Measurements from ENCODE around the gene GPR37L1.

GPR37L1 gene

GRCh38 chr1:202130816-202131522, 8.3 kb downstream of the GPR37L1 start:
- Histone ChIP-seq H3K27ac (ENCODE audit: low read depth, low read length) (no peak overlapping the region), H3F3A (ENCODE audit: control insufficient read depth, insufficient read depth) (peaks cover 2% of the 10 kb centered on the region; the same call in 1 of the 2 replicates), H3K9me2 (replicated peaks; ENCODE audit: control insufficient read depth, low read length) (no peaks in the 10 kb centered on the region), H3K9me3 (ENCODE audit: control insufficient read depth, insufficient read depth, low read length) (no peaks in the 10 kb centered on the region), H3K4me3 (ENCODE audit: low read length) (no peak overlapping the region), H3K4me2 (ENCODE audit: low read length) (no peak overlapping the region), H3K36me3 (ENCODE audit: control insufficient read depth, low read length) (peaks cover 24% of the 10 kb centered on the region), H4K20me1 (ENCODE audit: control insufficient read depth, insufficient read depth, low read depth, low read length) (no peaks in the 10 kb centered on the region), H3K4me1 (ENCODE audit: control insufficient read depth, low read length) (no peaks in the 10 kb centered on the region), H3K27me3 (ENCODE audit: control insufficient read depth, low read length) (0 out of 2 replicates have a peak, but pooled peaks cover 3% of the 10 kb centered on the region), H3K79me2 (ENCODE audit: control insufficient read depth, low read length) (no peaks in the 10 kb centered on the region)
- TF ChIP-seq EZH2phosphoT487 (IDR thresholded peaks at IDR 0.05; ENCODE audit: borderline replicate concordance, low read length) (no peak), CTCF (IDR thresholded peaks at IDR 0.05; ENCODE audit: low read depth, low read length, poor library complexity, severe bottlenecking) (no peak)

- peaks cover 24% of the 10 kb centered on the region for H3K36me3 ChIP-seq (ENCODE audit: control insufficient read depth, low read length)
These were observed 9.5 kb downstream of the GPR37L1 start for GRCh38 chr1:202131956-202132821.

GRCh38 chr1:202133001-202133400, 10.3 kb downstream of the GPR37L1 start:
- H3K27ac ChIP-seq (ENCODE audit: low read depth, low read length): no peak overlapping the region
- no peak for TF ChIP-seq EZH2phosphoT487 (IDR thresholded peaks at IDR 0.05; ENCODE audit: borderline replicate concordance, low read length)
- TF ChIP-seq CTCF (IDR thresholded peaks at IDR 0.05; ENCODE audit: low read depth, low read length, poor library complexity, severe bottlenecking): no peak
- H3K4me3 ChIP-seq (ENCODE audit: low read length): no peak overlapping the region
- no peaks in the 10 kb centered on the region for H3K9me3 ChIP-seq (ENCODE audit: control insufficient read depth, insufficient read depth, low read length)
- H3K79me2 ChIP-seq (ENCODE audit: control insufficient read depth, low read length): peaks cover under 1% of the 10 kb centered on the region
- H3K4me2 ChIP-seq (ENCODE audit: low read length): no peak overlapping the region
- H3K4me1 ChIP-seq (ENCODE audit: control insufficient read depth, low read length): no peaks in the 10 kb centered on the region
- peaks cover 6% of the 10 kb centered on the region for H3F3A ChIP-seq (ENCODE audit: control insufficient read depth, insufficient read depth)
- no peaks in the 10 kb centered on the region for H3K27me3 ChIP-seq (ENCODE audit: control insufficient read depth, low read length)
- H3K36me3 ChIP-seq (ENCODE audit: control insufficient read depth, low read length): peaks cover 28% of the 10 kb centered on the region
- H3K9me2 ChIP-seq (replicated peaks; ENCODE audit: control insufficient read depth, low read length): no peaks in the 10 kb centered on the region
- no peaks in the 10 kb centered on the region for H4K20me1 ChIP-seq (ENCODE audit: control insufficient read depth, insufficient read depth, low read depth, low read length)

More at GRCh38 chr1:202131956-202132821, 9.5 kb downstream of the GPR37L1 start:
- Histone ChIP-seq H3K4me2 (ENCODE audit: low read length) (no peak overlapping the region), H4K20me1 (ENCODE audit: control insufficient read depth, insufficient read depth, low read depth, low read length) (no peaks in the 10 kb centered on the region), H3K27me3 (ENCODE audit: control insufficient read depth, low read length) (no peaks in the 10 kb centered on the region), H3K9me3 (ENCODE audit: control insufficient read depth, insufficient read depth, low read length) (no peaks in the 10 kb centered on the region), H3K79me2 (ENCODE audit: control insufficient read depth, low read length) (no peaks in the 10 kb centered on the region), H3K4me1 (ENCODE audit: control insufficient read depth, low read length) (no peaks in the 10 kb centered on the region), H3K4me3 (ENCODE audit: low read length) (no peak overlapping the region), H3K27ac (ENCODE audit: low read depth, low read length) (no peak overlapping the region), H3F3A (ENCODE audit: control insufficient read depth, insufficient read depth) (peaks cover 6% of the 10 kb centered on the region), H3K9me2 (replicated peaks; ENCODE audit: control insufficient read depth, low read length) (no peaks in the 10 kb centered on the region)
- no peak for TF ChIP-seq CTCF (IDR thresholded peaks at IDR 0.05; ENCODE audit: low read depth, low read length, poor library complexity, severe bottlenecking)
- no peak for TF ChIP-seq EZH2phosphoT487 (IDR thresholded peaks at IDR 0.05; ENCODE audit: borderline replicate concordance, low read length)

Measured in DOHH2 (cell line).